GM19438 (cell line): Measurements from ENCODE around the gene FRMD3.

Experiments used
- ATAC-seq: cut with Tn5 transposase; IDR thresholded peaks from one replicate; pipeline ENCODE4 v1.9.1; 2021; ENCODE audit warnings: low read depth; ENCODE audit not compliant: unreplicated experiment

Gene FRMD3

DNA sequence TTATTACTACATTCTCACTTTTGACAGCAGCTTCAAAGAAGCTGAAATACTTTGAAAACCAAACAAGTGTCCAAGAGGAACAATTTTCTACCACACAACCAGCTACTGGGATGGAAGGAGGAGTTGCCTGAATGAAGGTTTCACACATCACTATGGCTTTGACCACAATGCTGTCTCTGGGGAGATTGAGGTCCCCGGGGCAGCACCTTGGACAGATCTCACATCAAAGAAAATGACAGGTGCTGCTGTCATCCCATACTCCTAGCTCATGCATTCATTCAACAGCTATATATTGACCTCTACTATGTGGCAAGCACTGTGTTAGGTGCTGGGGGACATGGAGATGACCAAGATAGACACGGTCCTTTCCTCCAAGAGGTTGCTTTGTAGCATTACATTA, 242.1 kb downstream of the FRMD3 start:
- ATAC-seq, result no peak

DNA sequence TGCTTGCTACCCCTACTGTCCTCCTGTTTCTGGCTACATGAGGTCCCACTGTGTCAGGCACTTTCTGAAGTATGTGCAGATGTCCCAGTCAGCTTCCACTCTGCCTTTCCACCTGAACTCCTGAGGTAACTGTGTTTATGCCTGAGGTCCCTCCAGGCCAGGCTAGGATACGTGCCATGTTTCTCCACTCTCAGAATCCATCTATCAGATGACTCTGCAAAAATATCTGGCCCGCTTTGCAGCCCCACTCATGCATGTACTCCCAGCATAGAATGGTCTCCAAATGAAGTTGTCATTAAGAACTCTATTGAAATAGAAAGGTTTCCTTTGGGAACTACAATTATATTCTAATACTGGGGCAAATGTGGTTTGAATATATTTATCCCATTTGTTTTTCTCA, 243.4 kb downstream of the FRMD3 start:
- no peak for ATAC-seq

DNA sequence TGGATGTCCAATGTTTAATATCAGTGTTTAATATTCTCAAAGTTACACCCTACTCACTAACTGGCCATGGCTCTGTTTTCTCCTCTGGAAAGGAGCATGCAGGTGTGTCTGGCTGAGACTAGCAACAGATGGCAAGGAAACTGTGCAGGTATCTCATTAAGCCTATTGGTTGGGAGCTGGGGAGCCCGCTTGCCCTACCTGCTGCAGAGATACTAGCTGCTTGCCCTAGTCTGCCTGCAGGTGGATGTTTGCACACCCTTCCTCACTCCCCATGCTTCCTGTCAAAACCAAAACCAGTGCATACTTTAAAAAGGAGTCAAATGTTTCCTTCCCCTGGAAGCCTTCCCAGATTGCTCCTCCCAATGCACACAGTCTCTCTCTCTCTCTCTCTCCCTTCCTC, 247.0 kb downstream of the FRMD3 start:
- no peak for ATAC-seq

DNA sequence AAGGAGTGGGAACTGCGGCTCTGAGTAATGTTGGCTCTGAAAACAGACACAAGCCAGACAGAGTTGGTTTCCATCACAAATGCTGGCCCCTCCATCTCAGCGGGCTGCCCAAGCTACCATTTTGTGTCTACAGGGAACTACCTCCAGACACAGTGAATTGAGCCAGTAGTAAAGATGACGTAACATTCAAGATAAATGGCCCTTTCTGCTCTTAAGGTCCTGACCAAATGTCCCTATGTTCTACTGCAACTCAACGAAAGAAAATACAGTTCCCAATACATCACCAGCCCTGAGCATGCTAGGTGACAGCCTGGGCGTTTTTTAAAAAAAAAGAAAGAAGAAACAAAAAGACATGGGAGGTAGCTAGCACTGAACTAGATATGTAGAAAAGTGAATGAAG, 247.5 kb downstream of the FRMD3 start:
- no peak for ATAC-seq

DNA sequence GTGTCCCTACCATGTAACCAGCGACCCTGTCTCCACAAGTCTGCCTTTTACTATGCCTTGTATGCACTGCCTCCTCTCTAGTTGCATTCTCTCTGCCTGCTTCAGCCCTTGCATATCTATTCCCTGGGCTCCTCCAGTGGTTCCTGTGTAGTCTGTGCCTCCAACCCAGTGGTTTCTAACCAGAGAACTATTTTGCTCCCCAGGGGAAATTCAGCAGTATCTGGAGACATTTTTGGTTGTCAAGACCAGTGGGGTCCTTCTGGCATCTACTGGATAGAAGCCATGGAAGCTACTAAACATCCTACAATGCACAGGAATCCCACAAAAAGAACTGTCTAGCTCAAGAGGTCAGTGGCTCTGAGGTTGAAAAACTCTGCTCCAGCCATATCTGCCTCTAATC, 251.2 kb downstream of the FRMD3 start:
- ATAC-seq, result no peak

DNA sequence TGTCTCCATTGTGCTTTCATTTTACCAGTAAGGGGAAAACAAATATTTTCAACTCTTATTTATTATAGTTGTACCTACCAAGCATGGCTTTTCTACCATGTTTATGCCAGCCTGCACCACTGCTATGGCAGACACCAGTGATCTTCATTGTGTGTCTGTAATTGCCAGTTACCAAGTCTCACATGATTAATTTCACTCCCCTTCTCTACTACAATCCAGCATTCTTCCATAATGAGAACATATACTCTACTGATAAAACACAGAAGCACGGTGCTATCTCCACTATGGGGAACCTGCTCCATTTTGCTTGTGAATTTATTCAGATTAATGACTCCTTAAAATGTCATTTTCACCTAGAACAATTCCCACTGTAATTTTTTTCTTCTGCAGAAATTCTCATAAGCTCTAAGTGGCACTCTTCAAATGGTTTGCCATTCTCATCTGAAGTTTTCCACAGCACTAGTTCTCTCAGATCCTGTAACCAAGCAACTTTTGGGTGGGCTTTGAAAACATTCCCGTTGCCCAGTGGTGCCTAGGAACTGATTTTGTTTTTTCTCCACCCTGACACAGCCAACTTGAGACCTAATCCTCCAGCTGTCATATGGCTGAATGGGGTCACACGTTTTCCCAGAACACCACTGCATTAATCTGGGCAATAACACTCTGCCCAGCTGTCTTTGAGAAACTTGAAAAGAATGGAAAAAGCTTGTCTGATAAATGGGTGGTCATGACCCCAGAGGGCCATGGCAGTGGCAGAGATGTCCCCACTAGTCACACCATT, 252.6 kb downstream of the FRMD3 start:
- no peak for ATAC-seq

DNA sequence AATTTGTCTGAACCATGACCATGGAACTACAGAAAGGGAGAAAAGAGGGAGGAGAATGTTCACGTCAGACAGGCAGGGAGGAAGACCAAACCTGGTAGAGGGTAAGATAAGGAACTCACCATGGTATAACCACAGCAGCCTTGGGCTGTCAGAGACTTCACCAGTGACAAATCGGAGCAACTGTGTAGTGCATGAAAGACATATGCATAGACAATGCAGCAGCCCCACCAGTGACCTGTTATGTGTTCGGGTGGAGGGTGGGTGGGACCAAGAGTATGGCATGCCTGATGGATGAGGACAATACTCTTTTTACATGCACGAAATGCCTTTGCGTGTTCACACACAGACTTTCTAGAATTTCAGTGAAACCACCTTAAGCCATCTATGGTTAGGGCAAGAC, 253.5 kb downstream of the FRMD3 start:
- ATAC-seq, result no peak

DNA sequence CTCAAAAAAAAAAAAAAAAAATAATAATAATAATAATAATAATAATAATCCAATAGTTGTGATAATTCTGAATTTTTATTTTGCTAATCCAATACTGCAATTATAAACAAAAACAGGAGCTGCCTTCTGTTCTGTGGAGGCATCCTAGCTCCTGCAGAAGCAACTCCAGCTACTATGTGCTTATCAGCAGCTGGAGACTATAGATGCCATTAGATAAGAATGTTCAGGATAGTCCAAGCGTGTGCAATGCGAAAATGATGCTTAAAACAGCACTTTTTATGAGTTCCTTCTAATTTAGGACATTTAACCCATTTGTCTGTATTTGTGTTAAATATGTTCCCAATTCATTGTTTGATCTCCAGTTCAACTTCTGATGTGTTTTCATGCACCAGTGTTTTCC, 254.7 kb downstream of the FRMD3 start:
- ATAC-seq, result no peak

DNA sequence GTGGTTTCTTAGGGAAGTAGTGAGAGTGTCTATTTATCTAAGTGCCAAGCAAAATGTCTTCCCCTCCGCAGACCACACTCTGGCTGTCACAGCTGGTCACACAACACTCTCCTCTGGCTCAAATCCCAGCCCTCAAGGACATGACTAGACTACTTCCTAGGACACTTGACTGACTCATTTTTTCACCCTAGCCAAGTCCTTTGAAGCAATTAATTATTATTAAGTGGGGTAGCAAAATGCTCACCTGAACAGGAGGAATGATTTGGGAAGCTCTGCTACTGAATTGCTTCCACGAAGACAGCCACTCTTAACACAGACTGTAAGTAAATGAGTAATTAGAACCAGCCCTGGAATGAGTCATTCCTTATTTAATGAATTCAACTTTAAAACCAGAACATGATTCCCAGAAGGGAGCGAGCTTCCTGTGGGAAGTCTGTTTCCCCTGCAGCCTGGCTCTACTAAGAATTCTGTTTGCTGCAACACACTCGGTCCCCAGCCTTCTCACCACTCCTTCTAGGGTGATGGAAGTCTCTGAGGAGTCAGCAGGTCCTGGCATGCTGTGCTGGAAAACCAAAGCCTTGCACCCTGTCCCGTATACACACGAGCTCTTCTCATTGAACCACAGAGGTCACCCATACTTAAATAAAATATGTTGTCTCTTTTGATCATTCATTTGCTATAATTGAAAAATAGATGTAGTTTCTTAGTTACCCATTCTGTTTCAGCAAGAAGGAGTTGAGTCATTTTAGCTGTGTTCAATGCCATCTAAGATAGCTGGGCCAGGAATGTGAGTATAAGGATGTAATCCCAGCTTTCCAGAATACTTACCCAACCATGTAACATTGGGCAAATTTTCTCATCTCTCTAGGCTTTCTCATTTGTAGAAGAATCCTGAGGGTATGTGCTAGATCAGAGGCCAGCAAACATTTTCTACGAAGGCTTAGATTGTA, 256.6 kb downstream of the FRMD3 start:
- peak; percentile 64 for ATAC-seq

DNA sequence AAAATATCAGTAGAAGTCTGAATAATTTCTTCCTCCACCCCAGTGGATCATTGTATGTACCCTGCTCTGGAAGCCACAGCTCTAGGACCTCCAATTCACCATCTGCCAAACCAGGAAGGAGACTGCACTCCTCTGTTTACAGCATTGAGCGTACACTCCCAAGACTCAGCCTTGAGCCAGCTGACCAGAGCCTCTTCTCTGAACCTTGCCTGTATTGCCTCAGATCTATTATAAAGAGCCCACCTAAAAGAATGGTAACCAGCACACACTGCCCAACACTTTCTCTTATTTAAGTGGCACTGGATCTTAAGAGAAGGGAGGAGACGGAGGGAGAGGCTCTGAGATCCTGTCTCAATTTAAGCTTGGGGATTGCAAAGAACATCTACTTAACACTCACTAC, 257.4 kb downstream of the FRMD3 start:
- ATAC-seq, result peak; percentile 19

DNA sequence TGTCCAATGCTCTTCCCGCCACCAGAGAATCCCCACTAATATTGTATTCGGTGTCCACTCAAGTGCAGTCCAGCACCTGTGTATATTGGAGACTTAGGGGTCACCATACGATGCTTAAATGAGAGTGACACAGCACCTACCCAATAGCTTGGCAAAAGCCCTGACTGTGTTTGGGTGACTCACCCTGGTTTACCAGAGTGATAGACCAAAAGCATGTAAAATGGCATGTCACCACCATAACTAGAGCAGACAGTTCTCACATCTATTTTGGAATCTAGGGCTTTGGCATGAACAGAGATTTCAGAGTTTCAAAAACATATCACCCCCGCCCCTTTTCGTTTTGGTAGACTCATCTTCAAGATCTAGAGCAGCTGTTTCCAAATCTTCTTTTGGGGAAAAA, 257.9 kb downstream of the FRMD3 start:
- no peak for ATAC-seq

DNA sequence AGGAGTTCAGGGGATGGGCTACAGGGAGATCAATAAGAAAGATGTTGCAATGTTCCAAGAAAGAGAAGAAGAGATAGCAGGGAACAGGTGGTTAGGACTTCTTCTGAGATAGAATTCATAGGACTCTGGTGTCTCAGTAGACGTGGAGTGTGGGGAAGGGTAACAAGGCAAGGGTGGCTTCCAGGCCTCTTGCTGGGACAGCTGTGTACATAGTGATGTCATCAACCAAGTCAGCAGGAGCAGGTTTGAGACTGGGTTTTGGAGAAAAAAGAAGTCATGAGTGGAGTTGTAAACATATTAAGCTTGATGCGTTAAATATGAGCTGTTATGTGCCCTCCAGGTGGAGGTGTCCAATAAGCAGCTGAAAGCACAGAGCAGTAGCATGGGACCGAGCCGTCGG, 263.4 kb downstream of the FRMD3 start:
- ATAC-seq, result no peak

DNA sequence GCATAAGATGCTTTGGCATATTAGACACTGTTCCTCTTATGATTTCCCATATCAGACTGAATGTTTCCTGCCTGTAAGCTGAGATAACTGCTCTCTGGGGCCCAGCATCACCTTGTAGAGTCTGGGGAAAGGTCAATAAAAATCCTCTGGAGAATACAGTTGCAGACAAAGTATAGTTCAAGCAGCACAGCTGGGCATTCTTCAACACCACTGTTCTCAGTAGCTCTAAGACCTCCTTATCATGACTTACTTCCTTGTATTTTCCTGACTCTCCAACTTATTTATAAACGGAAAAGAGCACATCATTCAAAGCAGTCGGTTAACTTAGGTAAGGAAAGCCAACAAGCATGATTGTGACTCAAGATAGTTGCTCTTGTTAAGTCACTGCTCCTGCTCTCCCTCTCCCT, 266.5 kb downstream of the FRMD3 start:
- no peak for ATAC-seq

DNA sequence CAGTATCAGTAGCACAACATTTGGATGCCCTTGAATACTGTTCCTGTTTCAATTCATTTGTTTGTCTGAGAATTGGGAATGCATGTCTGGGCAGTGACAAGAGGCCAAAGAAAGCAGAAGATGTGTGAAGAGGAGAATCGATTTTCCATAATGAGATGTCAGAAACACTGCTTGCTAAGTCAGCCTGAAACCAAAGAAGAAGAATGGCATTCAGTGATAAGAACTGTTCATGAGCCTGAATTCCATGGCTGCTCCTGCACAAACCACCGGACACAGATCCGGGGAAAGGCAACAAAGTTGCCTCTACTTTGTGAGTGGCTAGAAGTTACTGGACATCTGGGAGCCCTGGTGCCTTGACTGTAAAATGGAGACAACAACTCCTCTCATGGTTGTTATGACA, 268.1 kb downstream of the FRMD3 start:
- no peak for ATAC-seq

DNA sequence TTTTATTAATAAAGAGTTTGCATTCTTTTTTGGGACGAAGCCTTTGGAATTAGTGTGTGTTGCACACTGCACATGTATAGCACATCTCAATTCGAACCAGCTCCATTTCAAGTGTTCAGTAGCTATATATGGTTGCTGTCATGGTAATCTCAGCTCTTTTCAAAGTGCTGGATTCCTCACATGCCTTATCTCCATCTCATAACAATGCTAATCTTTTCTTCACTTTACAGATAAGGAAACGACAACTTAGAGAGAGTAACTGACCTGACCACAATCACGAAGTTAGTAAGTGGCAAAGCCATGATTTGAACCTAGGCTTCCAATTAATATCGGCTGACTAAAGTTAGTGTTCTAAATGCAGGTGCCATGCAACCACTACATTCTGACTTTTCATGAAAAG, 270.5 kb downstream of the FRMD3 start:
- ATAC-seq, result no peak

DNA sequence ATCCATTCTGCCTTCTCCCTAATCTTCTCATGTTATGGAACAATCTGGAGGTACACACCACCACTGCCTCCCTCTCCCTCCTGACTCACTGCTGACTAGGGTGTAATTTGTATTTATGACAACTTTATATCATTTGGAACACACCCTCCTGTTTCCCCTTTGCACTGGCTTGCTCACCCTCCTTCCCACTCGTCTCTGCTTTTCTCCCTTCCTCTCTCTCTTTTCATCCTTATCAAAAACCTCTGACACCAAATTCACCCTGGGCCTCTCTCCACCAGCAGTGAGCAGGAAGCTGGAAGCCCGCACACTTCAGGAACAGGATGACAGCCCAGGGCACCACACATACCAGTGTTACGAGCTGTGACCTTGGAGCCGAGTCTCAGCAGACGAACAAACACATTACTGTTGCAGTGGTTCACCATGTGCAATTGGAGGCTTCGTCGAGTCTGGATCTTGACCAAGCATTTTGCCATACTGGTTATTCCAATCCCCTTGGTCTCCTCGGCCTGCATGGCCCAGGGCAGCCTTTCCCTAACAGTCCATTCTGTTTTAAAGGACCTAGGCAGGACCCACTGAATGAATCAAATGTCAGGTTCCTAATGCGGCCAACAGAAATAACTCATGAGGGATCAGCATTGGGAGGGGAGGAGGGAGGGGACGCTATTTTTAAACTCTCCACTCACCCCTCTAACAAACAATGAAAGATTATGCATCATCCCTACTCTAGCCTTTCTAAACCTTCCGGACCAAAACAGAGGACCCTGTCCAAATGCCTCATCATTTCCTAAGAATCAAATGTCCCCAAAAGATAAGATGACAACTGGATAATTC, 271.3 kb downstream of the FRMD3 start:
- ATAC-seq, result no peak

DNA sequence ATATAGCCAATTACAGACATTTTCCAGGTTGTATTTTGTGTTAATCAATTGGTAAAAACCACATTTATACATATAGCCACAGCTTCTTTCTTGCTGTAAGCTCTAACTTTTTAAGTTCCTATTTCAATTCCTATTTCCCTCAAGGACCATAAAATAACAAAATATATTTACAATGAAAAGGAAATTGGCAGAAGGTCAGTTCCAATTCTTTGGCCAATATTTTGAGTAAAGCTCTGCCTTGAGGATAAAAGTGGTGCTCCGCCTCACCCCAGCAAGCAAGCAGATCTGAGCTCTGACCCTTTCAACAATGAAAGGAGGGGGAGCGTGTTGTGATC, 271.9 kb downstream of the FRMD3 start:
- no peak for ATAC-seq

DNA sequence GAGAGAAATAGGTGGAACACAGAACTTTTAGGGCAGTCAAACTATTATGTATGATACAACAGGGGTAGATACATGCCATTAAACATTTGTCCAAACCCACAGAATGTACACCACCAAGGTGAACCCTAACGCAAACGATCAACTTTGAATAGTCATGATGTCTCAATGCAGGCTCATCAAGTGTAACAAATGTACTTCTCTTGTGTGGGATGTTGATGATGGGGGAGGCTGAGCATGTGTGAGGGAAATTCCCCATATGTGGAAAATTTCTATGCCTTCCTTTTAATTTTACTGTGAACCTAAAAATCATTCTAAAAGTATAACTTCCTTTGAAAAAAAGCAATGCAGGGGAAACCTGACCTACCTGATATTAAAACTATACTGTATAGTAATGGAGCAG, 273.9 kb downstream of the FRMD3 start:
- no peak for ATAC-seq

DNA sequence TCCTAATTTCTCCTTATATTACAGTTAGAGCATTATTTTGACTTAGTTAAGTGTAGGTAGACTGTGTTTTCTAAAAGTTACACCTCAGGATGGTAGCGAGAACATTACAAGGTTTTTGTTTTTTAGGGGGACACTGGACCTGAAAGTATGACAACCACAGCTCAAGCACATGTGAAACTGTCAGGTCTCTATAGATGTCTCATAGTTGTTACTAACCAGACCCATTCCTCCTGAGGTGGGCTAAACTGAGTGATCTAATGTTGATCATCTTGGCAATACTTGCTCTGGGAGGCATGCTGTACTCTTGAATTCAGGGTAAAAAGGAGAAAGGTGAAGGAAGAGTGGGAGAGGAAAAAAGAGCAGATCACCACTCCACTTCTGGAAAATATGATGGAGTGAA, 278.6 kb downstream of the FRMD3 start:
- no peak for ATAC-seq

DNA sequence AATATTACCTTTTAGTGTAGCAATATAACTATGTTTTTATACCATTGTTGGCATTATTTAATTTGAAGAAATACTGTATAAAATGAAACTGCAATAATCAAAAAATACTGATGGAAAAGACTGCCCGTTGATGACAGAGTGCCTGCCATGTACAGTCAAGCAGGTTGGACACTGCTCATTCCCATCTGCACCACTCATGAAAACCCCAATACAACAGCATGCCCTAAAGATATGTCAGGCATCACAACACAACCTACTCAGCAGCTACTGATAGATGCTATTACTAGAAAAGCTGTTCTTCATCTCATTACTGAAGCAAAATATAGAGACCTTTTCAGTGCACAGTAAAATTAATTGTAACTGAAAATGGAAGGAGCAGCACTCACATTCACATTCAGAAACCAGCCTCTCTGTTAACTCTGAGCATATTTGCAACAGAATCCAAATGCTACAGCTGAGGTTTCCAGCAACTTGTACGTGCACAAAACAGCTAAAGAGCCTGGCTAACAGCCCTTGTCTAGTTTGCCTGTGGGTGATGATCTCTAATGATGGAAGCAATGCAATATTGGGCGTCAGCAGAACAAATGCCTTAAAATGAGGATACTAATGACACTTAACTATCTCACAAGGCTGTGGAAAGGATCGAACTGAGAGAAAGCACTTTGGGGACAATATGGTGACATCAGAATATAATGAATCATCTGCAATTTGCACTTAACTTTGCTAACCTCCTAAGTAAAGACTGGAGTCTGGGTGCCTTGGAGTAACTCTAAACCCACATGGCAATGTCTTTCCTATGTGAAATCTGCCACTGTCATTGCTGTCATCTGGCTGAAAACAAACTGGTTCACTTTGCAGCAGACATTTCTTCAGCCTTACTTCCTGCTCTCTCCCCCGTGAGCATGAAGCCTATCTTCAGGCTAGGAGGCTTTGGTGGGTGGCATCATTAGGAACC, 280.0 kb downstream of the FRMD3 start:
- ATAC-seq, result no peak
